Keratinocyte (primary cell): Measurements from ENCODE around the gene EGLN3.

ENCODE experiments used
- CTCF ChIP-seq, 3 experiments: IDR thresholded peaks in 1 of 3; conservative IDR thresholded peaks in 1 of 3; optimal IDR thresholded peaks in 1 of 3; 2 replicates in 2 of 3; 3 replicates in 1 of 3; pipeline versions ENCODE3 to v1.5.1; 2011; ENCODE audit warnings: low read length in 3 of 3, mild to moderate bottlenecking in 3 of 3, moderate library complexity in 2 of 3, control low read depth in 1 of 3, inconsistent platforms in 1 of 3; ENCODE audit not compliant: insufficient read depth in 2 of 3; ENCODE audit errors: extremely low read depth in 1 of 3
- EZH2 ChIP-seq: IDR thresholded peaks from one replicate; pipeline ENCODE4 v1.6.1; 2012; ENCODE audit warnings: inconsistent platforms, mild to moderate bottlenecking, low read length, moderate library complexity

- TF ChIP-seq CTCF (optimal IDR thresholded peaks at IDR 0.05 in 1 of 3, IDR thresholded peaks at IDR 0.05 in 1 of 3, conservative IDR thresholded peaks at IDR 0.05 in 1 of 3; ENCODE audit: extremely low read depth in 1 of 3, insufficient read depth in 2 of 3, low read length in 3 of 3) (no peak), EZH2 (no peak)
These were observed 16.3 kb upstream of the EGLN3 start for GRCh38 chr14:33967138-33967537.
